HepG2 (cell line): ENCODE measurements around the gene LYRM2. TPM values are rescaled to one million over a fixed set of nuclear protein-coding genes. Genes with fewer than 3 reads are reported as not detected.

Source experiments
- ATAC-seq: fragments of 200-7000 bp; cut with Tn5 transposase; 3 replicates; pipeline ENCODE4 v1.9.1; 2020; ENCODE audit warnings: mild to moderate bottlenecking, moderate library complexity
- BruUV-seq: library from RNA; stranded (reverse); fragments of 400-500 nt; replicated peaks from 2 replicates; lab custom pipeline; 2021; lab: Mats Ljungman, UMichigan
- CTCF ChIA-PET: fragments of 300-600 bp; formaldehyde crosslinking; extraction: SDS; loops from one replicate; lab custom pipeline; 2021; ENCODE audit warnings: low total read pairs, inconsistent platforms, low intra/inter-chr PET ratio; lab: Yijun Ruan, JAX
- POLR2A ChIA-PET: fragments of 350-600 bp; sonication (Branson Sonifier 250); formaldehyde crosslinking; loops from one replicate; lab custom pipeline; 2020; ENCODE audit warnings: antibody characterized with exemption, inconsistent platforms; lab: Yijun Ruan, JAX
- DNase-seq: peaks from one replicate; pipeline ENCODE4 v3.0.0-alpha.2; 2015; ENCODE audit warnings: low spot score
- FAIRE-seq: peaks from 3 replicates; lab custom pipeline; 2011; peaks lifted over from hg19 to GRCh38; lab: Jason Lieb, UNC
- H2AFZ ChIP-seq: one replicate; pipeline ENCODE4 v1.6.1; 2011; ENCODE audit warnings: low read length, inconsistent platforms
- H3K27ac ChIP-seq: fragments of 300-600 bp; 3 replicates; pipeline ENCODE4 v1.8.0; 2011; ENCODE audit warnings: mixed run types, mild to moderate bottlenecking, mixed read lengths, low read length, inconsistent platforms; ENCODE audit not compliant: insufficient read depth; ENCODE audit errors: extremely low read length
- H3K27me3 ChIP-seq, 2 experiments: fragments of 200-600 bp in 1 of 2; 2 replicates in 1 of 2; 3 replicates in 1 of 2; pipeline versions ENCODE4 v1.6.0 to v1.8.0; 2011; ENCODE audit warnings: low read length in 2 of 2, mild to moderate bottlenecking in 2 of 2, moderate library complexity in 2 of 2, inconsistent platforms in 1 of 2; ENCODE audit not compliant: insufficient read depth in 2 of 2, control insufficient read depth in 1 of 2
- H3K36me3 ChIP-seq, 2 experiments: fragments of 200-600 bp in 1 of 2; replicated peaks in 1 of 2; 2 replicates in 1 of 2; 3 replicates in 1 of 2; pipeline versions ENCODE4 v1.5.1 to v1.8.0; 2011; ENCODE audit warnings: low read length in 2 of 2, inconsistent platforms in 1 of 2; ENCODE audit not compliant: insufficient read depth in 2 of 2, control insufficient read depth in 1 of 2
- H3K4me1 ChIP-seq: 2 replicates; pipeline ENCODE4 v1.5.1; 2012; ENCODE audit warnings: low read length, inconsistent platforms; ENCODE audit not compliant: insufficient read depth
- H3K4me2 ChIP-seq: 2 replicates; pipeline ENCODE4 v1.6.0; 2011; ENCODE audit warnings: low read depth, low read length, inconsistent platforms
- H3K4me3 ChIP-seq, 3 experiments: fragments of 200-600 bp in 1 of 3; sonication (generic), shearing (Covaris generic) in 1 of 3; replicated peaks in 1 of 3; 2 replicates each; pipeline ENCODE4 v1.5.1; 2011 to 2016; ENCODE audit warnings: low read length in 3 of 3, inconsistent platforms in 2 of 3, low read depth in 2 of 3, mild to moderate bottlenecking in 2 of 3, control low read depth in 1 of 3, mixed read lengths in 1 of 3; ENCODE audit not compliant: insufficient read depth in 1 of 3
- H3K79me2 ChIP-seq: one replicate; pipeline ENCODE4 v1.6.1; 2011; ENCODE audit warnings: low read length, inconsistent platforms; ENCODE audit not compliant: insufficient read depth
- H3K9ac ChIP-seq: 2 replicates; pipeline ENCODE4 v1.6.0; 2011; ENCODE audit warnings: mild to moderate bottlenecking, low read depth, low read length, inconsistent platforms; ENCODE audit not compliant: insufficient read depth
- H3K9me3 ChIP-seq: 2 replicates; pipeline ENCODE4 v1.5.1; 2012; ENCODE audit warnings: mild to moderate bottlenecking, low read length
- H4K20me1 ChIP-seq: 2 replicates; pipeline ENCODE4 v1.6.0; 2011; ENCODE audit warnings: inconsistent platforms, mild to moderate bottlenecking, low read length, moderate library complexity; ENCODE audit not compliant: insufficient read depth
- HMGXB3 ChIP-seq: sonication (generic); formaldehyde crosslinking; IDR thresholded peaks from 2 replicates; pipeline ENCODE4 v1.4.0; 2020; ENCODE audit warnings: missing genetic modification reagents, borderline replicate concordance
- KLF15 ChIP-seq: sonication (generic); formaldehyde crosslinking; IDR thresholded peaks from 2 replicates; pipeline ENCODE4 v1.8.1; 2023; ENCODE audit warnings: borderline replicate concordance, mild to moderate bottlenecking, inconsistent platforms, missing genetic modification reagents, mixed read lengths
- KMT2A ChIP-seq: sonication (generic); formaldehyde crosslinking; IDR thresholded peaks from 2 replicates; pipeline ENCODE4 v1.4.0; 2020; ENCODE audit warnings: missing genetic modification reagents
- MBD4 ChIP-seq: IDR thresholded peaks from 2 replicates; pipeline ENCODE4 v1.6.1; 2012; ENCODE audit warnings: low read length, inconsistent platforms, borderline replicate concordance
- MIER2 ChIP-seq: IDR thresholded peaks from 2 replicates; pipeline ENCODE4 v1.6.1; 2016; ENCODE audit warnings: missing biosample characterization, missing genetic modification reagents
- RELA ChIP-seq: sonication (generic); formaldehyde crosslinking; IDR thresholded peaks from 2 replicates; pipeline ENCODE4 v1.4.0; 2020; ENCODE audit warnings: missing genetic modification reagents
- ZNF282 ChIP-seq: fragments of 450-650 bp; IDR thresholded peaks from 2 replicates; pipeline ENCODE4 v1.6.1; 2018; ENCODE audit not compliant: partially characterized antibody
- ZNF768 ChIP-seq: sonication (generic); formaldehyde crosslinking; IDR thresholded peaks from 2 replicates; pipeline ENCODE4 v1.4.0; 2020; ENCODE audit warnings: missing genetic modification reagents
- ZSCAN25 ChIP-seq: sonication (generic); formaldehyde crosslinking; IDR thresholded peaks from 2 replicates; pipeline ENCODE4 v1.8.0; 2022; ENCODE audit warnings: mild to moderate bottlenecking, missing genetic modification reagents
- WGBS: methylation state at CpG from one replicate; pipeline ENCODE4 v1.1.6; 2017; ENCODE audit warnings: low lambda C conversion rate; 5-methylcytosine and 5-hydroxymethylcytosine counted together
- in situ Hi-C: cut with HindIII; loops from 2 replicates; pipeline ENCODE4 v1.10.0; 2017; ENCODE audit warnings: low pct_unique_long_range_greater_than_20kb; ENCODE audit not compliant: extremely low pct_ligation_motif_present
- intact Hi-C: fragments of 100-400 bp; cut with micrococcal nuclease; formaldehyde crosslinking; loops from one replicate; pipeline ENCODE4 v1.10.0; 2022; ENCODE audit not compliant: unreplicated experiment
- polyA plus RNA-seq, 8 experiments: library from polyadenylated mRNA; depleted of rRNA in 3 of 8; stranded (reverse) in 7 of 8; unstranded in 1 of 8; fragments of >200 nt; fragmentation: Illumina TruSeq in 4 of 8; extraction: Trizol in 4 of 8; gene quantifications; 2 replicates each; pipeline versions ENCODE4 v1.2.1 to v1.2.3, GENCODE V29; 2011 to 2016; ENCODE audit warnings: low read depth in 4 of 8, missing spikeins in 1 of 8, mixed read lengths in 1 of 8; ENCODE audit not compliant: insufficient read depth in 1 of 8
- total RNA-seq, 5 experiments: library from RNA; depleted of rRNA; stranded (reverse); fragments of >200 nt; fragmentation: Illumina TruSeq; extraction: Trizol; gene quantifications; 2 replicates each; pipeline ENCODE4 v1.2.3, GENCODE V29; 2016; ENCODE audit warnings: low read depth in 1 of 5

LYRM2 gene
- total and polyA plus RNA-seq, 2 of the 13 experiments (the other 11 are each of a cell fraction or from before 2014, with no cell fraction given), result 17.8 to 32.6 TPM

GRCh38 chr6:89630488-89630887 lies 8.1 kb downstream of the LYRM2 start:
- Histone ChIP-seq H3K79me2 (no peaks in the 10 kb centered on the region), H3K9me3 (no peaks in the 10 kb centered on the region), H3K9ac (no peak overlapping the region), H4K20me1 (no peaks in the 10 kb centered on the region), H3K36me3 (no peaks in the 10 kb centered on the region; a peak in 1 of 5 replicates)
- ATAC-seq, result no peak
- no peak for DNase-seq
- BruUV-seq, result no TSS peak
- in situ Hi-C loops, result no loop called here
- CTCF ChIA-PET, result no interaction called here
- TF ChIP-seq KMT2A (CRISPR knock-in tag) (no peak), ZNF282 (no peak), MBD4 (no peak), MIER2 (CRISPR knock-in tag) (no peak), HMGXB3 (CRISPR knock-in tag) (no peak), ZSCAN25 (no peak), RELA (CRISPR knock-in tag) (no peak), KLF15 (CRISPR knock-in tag) (no peak), ZNF768 (no peak)
- TF ChIP-seq, all 625 proteins: peak for 0
- H3K27me3 ChIP-seq, result no peaks in the 10 kb centered on the region
- H3K4me1 ChIP-seq, result peaks cover 7% of the 10 kb centered on the region
- POLR2A ChIA-PET, result no interaction called here
- no peak overlapping the region for H2AFZ ChIP-seq
- intact Hi-C loops, result no loop called here
- no peak overlapping the region for H3K4me2 ChIP-seq
- no peak overlapping the region for H3K27ac ChIP-seq
- H3K4me3 ChIP-seq, result no peak overlapping the region
- 80% methylated on average over 9 of the region's 9 CpGs for WGBS
- no peak for FAIRE-seq
